HepG2 (cell line): ENCODE data around the gene SLC23A2. TPM values are rescaled to one million over a fixed set of nuclear protein-coding genes. Genes with fewer than 3 reads are reported as not detected.
"Not testable (repeated sequence)": the region's sequence is repeated elsewhere in the genome, so short reads cannot be mapped to it uniquely, and the experiment has no call there.

Experiments
- ATF7 ChIP-seq, 2 experiments: fragments of 450-650 bp in 1 of 2; sonication (generic) in 1 of 2; formaldehyde crosslinking in 1 of 2; IDR thresholded peaks; 2 replicates each; pipeline versions ENCODE4 v1.4.0 to v1.6.1; 2016 to 2020; ENCODE audit warnings: antibody characterized with exemption in 1 of 2, mild to moderate bottlenecking in 1 of 2, missing genetic modification reagents in 1 of 2
- ETV5 ChIP-seq: IDR thresholded peaks from 2 replicates; pipeline ENCODE4 v1.6.1; 2018; ENCODE audit warnings: missing biosample characterization, missing genetic modification reagents, inconsistent platforms, borderline replicate concordance
- FOXJ3 ChIP-seq: sonication (generic); formaldehyde crosslinking; IDR thresholded peaks from 2 replicates; pipeline ENCODE4 v1.4.0; 2020; ENCODE audit warnings: missing genetic modification reagents, mild to moderate bottlenecking, borderline replicate concordance
- FOXK1 ChIP-seq: sonication (generic); formaldehyde crosslinking; IDR thresholded peaks from 2 replicates; pipeline ENCODE4 v1.4.0; 2020; ENCODE audit warnings: low read depth, missing genetic modification reagents, borderline replicate concordance
- FOXO1 ChIP-seq: sonication (generic); formaldehyde crosslinking; IDR thresholded peaks from 2 replicates; pipeline ENCODE4 v1.4.0; 2020; ENCODE audit warnings: missing genetic modification reagents
- FOXP1 ChIP-seq, 2 experiments: fragments of 450-650 bp in 1 of 2; IDR thresholded peaks; 2 replicates each; pipeline ENCODE4 v1.6.1; 2017 to 2018; ENCODE audit warnings: antibody characterized with exemption in 1 of 2
- MED1 ChIP-seq: sonication (generic); formaldehyde crosslinking; IDR thresholded peaks from 2 replicates; pipeline ENCODE4 v1.4.0; 2020; ENCODE audit warnings: missing genetic modification reagents
- NFIC ChIP-seq: IDR thresholded peaks from 2 replicates; pipeline ENCODE4 v1.6.1; 2012; ENCODE audit warnings: mild to moderate bottlenecking, low read length, inconsistent platforms
- PHF21A ChIP-seq: sonication (generic); formaldehyde crosslinking; IDR thresholded peaks from 2 replicates; pipeline ENCODE4 v1.5.0; 2020; ENCODE audit warnings: mild to moderate bottlenecking, missing genetic modification reagents
- SIX4 ChIP-seq: sonication (generic); formaldehyde crosslinking; IDR thresholded peaks from 2 replicates; pipeline ENCODE4 v1.4.0; 2020; ENCODE audit warnings: missing genetic modification reagents
- TARDBP ChIP-seq: sonication (generic); formaldehyde crosslinking; IDR thresholded peaks from 2 replicates; pipeline ENCODE4 v1.8.0; 2022; ENCODE audit warnings: mild to moderate bottlenecking, missing genetic modification reagents
- ZMYM4 ChIP-seq: sonication (generic); formaldehyde crosslinking; IDR thresholded peaks from 2 replicates; pipeline ENCODE4 v1.8.1; 2023; ENCODE audit warnings: mild to moderate bottlenecking, missing genetic modification reagents
- polyA plus RNA-seq, 8 experiments: library from polyadenylated mRNA; depleted of rRNA in 3 of 8; stranded (reverse) in 7 of 8; unstranded in 1 of 8; fragments of >200 nt; fragmentation: Illumina TruSeq in 4 of 8; extraction: Trizol in 4 of 8; gene quantifications; 2 replicates each; pipeline versions ENCODE4 v1.2.1 to v1.2.3, GENCODE V29; 2011 to 2016; ENCODE audit warnings: low read depth in 4 of 8, missing spikeins in 1 of 8, mixed read lengths in 1 of 8; ENCODE audit not compliant: insufficient read depth in 1 of 8
- total RNA-seq, 5 experiments: library from RNA; depleted of rRNA; stranded (reverse); fragments of >200 nt; fragmentation: Illumina TruSeq; extraction: Trizol; gene quantifications; 2 replicates each; pipeline ENCODE4 v1.2.3, GENCODE V29; 2016; ENCODE audit warnings: low read depth in 1 of 5
- TF ChIP-seq, protein P1 (sequence below): sonication (generic); formaldehyde crosslinking; IDR thresholded peaks from 2 replicates; pipeline ENCODE4 v1.4.0; 2020; ENCODE audit warnings: missing genetic modification reagents, borderline replicate concordance
- TF ChIP-seq, protein P2 (sequence below): sonication (generic); formaldehyde crosslinking; IDR thresholded peaks from 2 replicates; pipeline ENCODE4 v1.8.0; 2022; ENCODE audit warnings: missing genetic modification reagents, mild to moderate bottlenecking, moderate library complexity, borderline replicate concordance
- TF ChIP-seq, protein P3 (sequence below): sonication (generic); formaldehyde crosslinking; IDR thresholded peaks from 2 replicates; pipeline ENCODE4 v1.4.0; 2020; ENCODE audit warnings: mild to moderate bottlenecking, missing genetic modification reagents, borderline replicate concordance

The SLC23A2 gene
- total and polyA plus RNA-seq, 2 of the 13 experiments (the other 11 are each of a cell fraction or from before 2014, with no cell fraction given) = 42.2 to 51.2 TPM

DNA sequence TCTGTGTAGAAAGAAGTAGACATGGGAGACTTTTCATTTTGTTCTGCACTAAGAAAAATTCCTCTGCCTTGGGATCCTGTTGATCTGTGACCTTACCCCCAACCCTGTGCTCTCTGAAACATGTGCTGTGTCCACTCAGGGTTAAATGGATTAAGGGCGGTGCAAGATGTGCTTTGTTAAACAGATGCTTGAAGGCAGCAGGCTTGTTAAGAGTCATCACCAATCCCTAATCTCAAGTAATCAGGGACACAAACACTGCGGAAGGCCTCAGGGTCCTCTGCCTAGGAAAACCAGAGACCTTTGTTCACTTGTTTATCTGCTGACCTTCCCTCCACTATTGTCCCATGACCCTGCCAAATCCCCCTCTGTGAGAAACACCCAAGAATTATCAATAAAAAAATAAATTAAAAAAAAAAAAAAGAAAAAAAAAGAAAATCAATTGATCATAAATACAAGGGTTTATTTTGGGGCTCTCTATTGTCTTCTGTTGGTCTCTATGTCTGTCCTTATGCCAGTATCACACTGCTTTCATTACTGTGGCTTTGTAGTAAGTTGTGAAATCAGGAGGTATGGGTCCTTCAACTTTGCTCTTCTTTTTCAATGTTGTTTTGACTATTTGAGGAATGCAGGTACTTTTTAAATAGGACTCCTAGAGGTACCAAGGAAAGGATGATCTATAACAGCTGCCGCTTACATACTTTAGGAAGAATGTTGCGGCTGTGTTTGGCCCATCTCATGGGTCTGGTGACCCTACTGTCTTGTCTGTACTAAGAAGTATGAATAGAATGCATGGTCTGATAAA, 27.1 kb upstream of the SLC23A2 start (continued):
- TF ChIP-seq, protein P1, sequence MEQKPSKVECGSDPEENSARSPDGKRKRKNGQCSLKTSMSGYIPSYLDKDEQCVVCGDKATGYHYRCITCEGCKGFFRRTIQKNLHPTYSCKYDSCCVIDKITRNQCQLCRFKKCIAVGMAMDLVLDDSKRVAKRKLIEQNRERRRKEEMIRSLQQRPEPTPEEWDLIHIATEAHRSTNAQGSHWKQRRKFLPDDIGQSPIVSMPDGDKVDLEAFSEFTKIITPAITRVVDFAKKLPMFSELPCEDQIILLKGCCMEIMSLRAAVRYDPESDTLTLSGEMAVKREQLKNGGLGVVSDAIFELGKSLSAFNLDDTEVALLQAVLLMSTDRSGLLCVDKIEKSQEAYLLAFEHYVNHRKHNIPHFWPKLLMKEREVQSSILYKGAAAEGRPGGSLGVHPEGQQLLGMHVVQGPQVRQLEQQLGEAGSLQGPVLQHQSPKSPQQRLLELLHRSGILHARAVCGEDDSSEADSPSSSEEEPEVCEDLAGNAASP (CRISPR knock-in tag) = peak; percentile 89
- TF ChIP-seq ETV5 = peak; percentile 26; the same call in 1 of the 2 replicates
- 0 out of 2 replicates have a peak, but pooled peaks have one; percentile 15 for TF ChIP-seq SIX4 (CRISPR knock-in tag)
- peak; percentile 85 for TF ChIP-seq FOXP1 (IDR thresholded peaks at IDR 0.05)
- peak; percentile 83 for TF ChIP-seq FOXP1 (CRISPR knock-in tag; IDR thresholded peaks at IDR 0.05)
- peak; percentile 74 for TF ChIP-seq MED1 (CRISPR knock-in tag)
- TF ChIP-seq ATF7 (IDR thresholded peaks at IDR 0.05) = not testable (repeated sequence)
- TF ChIP-seq ATF7 (CRISPR knock-in tag; IDR thresholded peaks at IDR 0.05) = peak; percentile 51; the same call in 1 of the 2 replicates
- TF ChIP-seq, protein P2, sequence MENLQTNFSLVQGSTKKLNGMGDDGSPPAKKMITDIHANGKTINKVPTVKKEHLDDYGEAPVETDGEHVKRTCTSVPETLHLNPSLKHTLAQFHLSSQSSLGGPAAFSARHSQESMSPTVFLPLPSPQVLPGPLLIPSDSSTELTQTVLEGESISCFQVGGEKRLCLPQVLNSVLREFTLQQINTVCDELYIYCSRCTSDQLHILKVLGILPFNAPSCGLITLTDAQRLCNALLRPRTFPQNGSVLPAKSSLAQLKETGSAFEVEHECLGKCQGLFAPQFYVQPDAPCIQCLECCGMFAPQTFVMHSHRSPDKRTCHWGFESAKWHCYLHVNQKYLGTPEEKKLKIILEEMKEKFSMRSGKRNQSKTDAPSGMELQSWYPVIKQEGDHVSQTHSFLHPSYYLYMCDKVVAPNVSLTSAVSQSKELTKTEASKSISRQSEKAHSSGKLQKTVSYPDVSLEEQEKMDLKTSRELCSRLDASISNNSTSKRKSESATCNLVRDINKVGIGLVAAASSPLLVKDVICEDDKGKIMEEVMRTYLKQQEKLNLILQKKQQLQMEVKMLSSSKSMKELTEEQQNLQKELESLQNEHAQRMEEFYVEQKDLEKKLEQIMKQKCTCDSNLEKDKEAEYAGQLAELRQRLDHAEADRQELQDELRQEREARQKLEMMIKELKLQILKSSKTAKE = peak; percentile 26; the same call in 1 of the 2 replicates
- TF ChIP-seq, protein P3, sequence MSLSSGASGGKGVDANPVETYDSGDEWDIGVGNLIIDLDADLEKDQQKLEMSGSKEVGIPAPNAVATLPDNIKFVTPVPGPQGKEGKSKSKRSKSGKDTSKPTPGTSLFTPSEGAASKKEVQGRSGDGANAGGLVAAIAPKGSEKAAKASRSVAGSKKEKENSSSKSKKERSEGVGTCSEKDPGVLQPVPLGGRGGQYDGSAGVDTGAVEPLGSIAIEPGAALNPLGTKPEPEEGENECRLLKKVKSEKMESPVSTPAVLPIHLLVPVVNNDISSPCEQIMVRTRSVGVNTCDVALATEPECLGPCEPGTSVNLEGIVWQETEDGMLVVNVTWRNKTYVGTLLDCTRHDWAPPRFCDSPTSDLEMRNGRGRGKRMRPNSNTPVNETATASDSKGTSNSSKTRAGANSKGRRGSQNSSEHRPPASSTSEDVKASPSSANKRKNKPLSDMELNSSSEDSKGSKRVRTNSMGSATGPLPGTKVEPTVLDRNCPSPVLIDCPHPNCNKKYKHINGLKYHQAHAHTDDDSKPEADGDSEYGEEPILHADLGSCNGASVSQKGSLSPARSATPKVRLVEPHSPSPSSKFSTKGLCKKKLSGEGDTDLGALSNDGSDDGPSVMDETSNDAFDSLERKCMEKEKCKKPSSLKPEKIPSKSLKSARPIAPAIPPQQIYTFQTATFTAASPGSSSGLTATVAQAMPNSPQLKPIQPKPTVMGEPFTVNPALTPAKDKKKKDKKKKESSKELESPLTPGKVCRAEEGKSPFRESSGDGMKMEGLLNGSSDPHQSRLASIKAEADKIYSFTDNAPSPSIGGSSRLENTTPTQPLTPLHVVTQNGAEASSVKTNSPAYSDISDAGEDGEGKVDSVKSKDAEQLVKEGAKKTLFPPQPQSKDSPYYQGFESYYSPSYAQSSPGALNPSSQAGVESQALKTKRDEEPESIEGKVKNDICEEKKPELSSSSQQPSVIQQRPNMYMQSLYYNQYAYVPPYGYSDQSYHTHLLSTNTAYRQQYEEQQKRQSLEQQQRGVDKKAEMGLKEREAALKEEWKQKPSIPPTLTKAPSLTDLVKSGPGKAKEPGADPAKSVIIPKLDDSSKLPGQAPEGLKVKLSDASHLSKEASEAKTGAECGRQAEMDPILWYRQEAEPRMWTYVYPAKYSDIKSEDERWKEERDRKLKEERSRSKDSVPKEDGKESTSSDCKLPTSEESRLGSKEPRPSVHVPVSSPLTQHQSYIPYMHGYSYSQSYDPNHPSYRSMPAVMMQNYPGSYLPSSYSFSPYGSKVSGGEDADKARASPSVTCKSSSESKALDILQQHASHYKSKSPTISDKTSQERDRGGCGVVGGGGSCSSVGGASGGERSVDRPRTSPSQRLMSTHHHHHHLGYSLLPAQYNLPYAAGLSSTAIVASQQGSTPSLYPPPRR (CRISPR knock-in tag) = peak; percentile 61; the same call in 1 of the 2 replicates
- TF ChIP-seq PHF21A (CRISPR knock-in tag) = peak; percentile 76
- peak; percentile 84; the same call in 1 of the 2 replicates for TF ChIP-seq FOXJ3 (CRISPR knock-in tag)
- TF ChIP-seq TARDBP (CRISPR knock-in tag) = 0 out of 2 replicates have a peak, but pooled peaks have one; percentile 26
- peak; percentile 70; the same call in 1 of the 2 replicates for TF ChIP-seq NFIC
- TF ChIP-seq ZMYM4 (CRISPR knock-in tag) = peak; percentile 25; the same call in 1 of the 2 replicates
- TF ChIP-seq FOXK1 (CRISPR knock-in tag) = peak; percentile 55; the same call in 1 of the 2 replicates
- TF ChIP-seq FOXO1 = peak; percentile 85; the same call in 1 of the 2 replicates
